GM04503 (cell line): Measurements from ENCODE around the gene EGFL7.

ENCODE experiments used
- DNase-seq: peaks from one replicate; pipeline ENCODE4 v3.0.0-alpha.2; 2012; ENCODE audit warnings: low read depth

The EGFL7 gene

GRCh38 chr9:136659861-136660784 lies 2.6 kb upstream of the EGFL7 start:
- DNase-seq, result no peak

- DNase-seq, result no peak
Measured at GRCh38 chr9:136660971-136661550, 1.7 kb upstream of the EGFL7 start.

- no peak for DNase-seq
Measured at GRCh38 chr9:136661641-136662325, 933 bp upstream of the EGFL7 start.

- no peak for DNase-seq
Measured at GRCh38 chr9:136662326-136662655, 425 bp upstream of the EGFL7 start.

GRCh38 chr9:136664000-136664915 lies 1.5 kb downstream of the EGFL7 start:
- no peak for DNase-seq

GRCh38 chr9:136665111-136665703 lies 2.5 kb downstream of the EGFL7 start:
- DNase-seq, result no peak

GRCh38 chr9:136665704-136666371 lies 3.1 kb downstream of the EGFL7 start:
- no peak for DNase-seq

GRCh38 chr9:136666372-136667213 lies 3.9 kb downstream of the EGFL7 start:
- no peak for DNase-seq

- DNase-seq, result no peak
Measured at GRCh38 chr9:136667214-136667939, 4.7 kb downstream of the EGFL7 start.

- DNase-seq, result no peak
Measured at GRCh38 chr9:136667940-136668760, 5.4 kb downstream of the EGFL7 start.

GRCh38 chr9:136668983-136669790 lies 6.5 kb downstream of the EGFL7 start:
- no peak for DNase-seq

GRCh38 chr9:136669791-136670464 lies 7.2 kb downstream of the EGFL7 start:
- no peak for DNase-seq

GRCh38 chr9:136670576-136671253 lies 8.0 kb downstream of the EGFL7 start:
- DNase-seq, result no peak

GRCh38 chr9:136671254-136671614 lies 8.5 kb downstream of the EGFL7 start:
- no peak for DNase-seq

- DNase-seq, result no peak
Measured at GRCh38 chr9:136671646-136672430, 9.1 kb downstream of the EGFL7 start.
